IPS DF 19.7 (cell line): ENCODE results near the gene RCAN1.
"Not testable (repeated sequence)": the region's sequence is repeated elsewhere in the genome, so short reads cannot be mapped to it uniquely, and the experiment has no call there.

Experiments used
- DNase-seq: peaks from one replicate; pipeline ENCODE4 v3.0.0-alpha.2; 2013; ENCODE audit warnings: low read depth, low spot score

Gene RCAN1

DNA sequence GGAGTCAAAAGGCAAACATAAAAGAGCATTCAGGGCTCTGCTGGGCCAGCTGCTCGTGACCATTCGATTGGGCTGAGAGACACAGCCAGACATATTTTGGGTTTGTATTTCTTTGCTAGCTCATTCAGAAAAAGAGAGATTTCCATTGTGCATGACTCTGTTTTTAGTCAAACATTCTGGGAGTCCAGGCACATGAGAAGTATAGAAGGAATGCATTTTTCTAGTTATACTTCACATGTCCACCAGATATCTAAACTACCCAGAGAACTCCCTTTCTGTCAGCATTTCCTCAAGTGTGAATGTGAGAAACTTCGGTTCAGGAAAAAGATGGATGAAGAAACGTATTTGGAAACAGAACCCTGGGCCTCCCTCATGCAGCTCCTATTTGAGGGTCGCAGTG is 96.6 kb downstream of the RCAN1 start:
- no peak for DNase-seq

DNA sequence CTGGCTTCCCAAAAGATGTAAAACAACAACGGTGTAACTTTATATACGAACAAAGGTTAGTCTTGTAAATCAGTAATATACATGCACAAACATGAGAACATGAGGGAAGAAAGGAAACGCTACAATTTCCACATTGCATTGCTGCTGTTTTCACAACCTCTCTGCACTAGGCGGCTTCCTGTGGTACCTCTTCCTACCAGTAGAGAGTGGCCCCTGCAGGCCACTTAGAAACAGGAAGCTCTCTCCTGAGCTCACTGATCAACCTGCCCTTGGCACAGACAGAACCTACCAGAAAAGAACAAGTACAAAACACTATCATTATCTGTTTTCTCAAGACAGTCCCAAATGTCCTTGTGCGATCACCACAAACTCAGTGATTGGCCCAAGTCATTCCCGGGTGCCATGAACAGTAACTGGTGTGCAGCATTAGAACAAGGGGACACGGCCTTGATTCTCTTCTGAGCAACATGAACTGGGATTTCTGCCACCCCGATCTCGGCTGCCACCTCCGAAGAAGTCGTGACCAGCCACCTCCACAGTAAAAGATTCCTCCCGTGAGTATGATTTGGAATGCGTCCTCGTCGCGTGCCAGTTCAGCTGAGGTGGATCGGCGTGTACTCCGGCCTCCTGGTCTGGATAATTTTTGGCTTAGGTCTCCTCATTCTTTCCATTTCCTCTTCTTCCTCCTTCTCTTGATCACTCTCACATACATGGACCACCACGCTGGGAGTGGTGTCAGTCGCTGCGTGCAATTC is 97.2 kb downstream of the RCAN1 start:
- no peak for DNase-seq

DNA sequence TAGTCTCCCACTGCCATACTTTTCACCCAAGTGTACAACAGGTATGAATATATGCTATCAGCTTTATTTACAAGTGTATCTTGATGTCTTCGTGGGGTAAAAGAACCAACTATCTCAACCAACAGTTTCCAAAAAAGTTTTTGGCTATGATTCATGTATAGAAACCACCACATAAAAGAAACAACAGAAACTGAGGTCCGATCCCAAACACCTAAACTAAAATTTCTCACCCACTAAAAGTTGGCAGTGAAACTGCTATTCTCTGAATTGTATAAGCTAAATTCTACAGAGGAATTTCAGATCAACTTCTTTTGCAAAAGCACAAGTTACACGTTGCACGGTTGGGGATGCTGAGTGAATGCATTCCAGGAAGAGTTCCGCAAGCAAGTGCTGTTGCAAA is 97.9 kb downstream of the RCAN1 start:
- DNase-seq = no peak

DNA sequence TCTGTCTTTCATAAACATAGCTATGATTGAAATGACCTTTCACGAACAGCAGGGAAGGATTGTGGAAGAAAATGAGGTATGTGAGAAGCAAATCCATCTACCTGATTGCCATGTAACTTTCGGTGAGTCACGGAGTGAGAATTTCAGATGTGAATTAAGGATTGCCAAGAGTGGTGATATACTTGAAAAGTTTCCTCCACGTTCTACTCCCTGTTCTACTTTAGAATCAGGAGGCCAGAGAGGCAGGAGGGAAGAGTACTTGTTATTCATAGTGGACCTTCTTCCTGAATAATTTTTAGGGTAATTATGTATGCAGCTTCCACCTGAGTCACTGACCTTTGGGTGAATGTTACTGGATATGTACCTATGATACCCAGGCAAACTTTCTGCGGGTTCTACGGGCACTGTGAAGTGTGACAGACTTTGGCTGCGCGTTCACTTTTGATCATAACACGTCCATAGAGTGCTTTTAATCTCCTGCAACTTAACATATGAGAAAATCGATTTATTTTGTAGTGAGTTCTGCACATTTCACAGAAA is 100.3 kb downstream of the RCAN1 start:
- no peak for DNase-seq

DNA sequence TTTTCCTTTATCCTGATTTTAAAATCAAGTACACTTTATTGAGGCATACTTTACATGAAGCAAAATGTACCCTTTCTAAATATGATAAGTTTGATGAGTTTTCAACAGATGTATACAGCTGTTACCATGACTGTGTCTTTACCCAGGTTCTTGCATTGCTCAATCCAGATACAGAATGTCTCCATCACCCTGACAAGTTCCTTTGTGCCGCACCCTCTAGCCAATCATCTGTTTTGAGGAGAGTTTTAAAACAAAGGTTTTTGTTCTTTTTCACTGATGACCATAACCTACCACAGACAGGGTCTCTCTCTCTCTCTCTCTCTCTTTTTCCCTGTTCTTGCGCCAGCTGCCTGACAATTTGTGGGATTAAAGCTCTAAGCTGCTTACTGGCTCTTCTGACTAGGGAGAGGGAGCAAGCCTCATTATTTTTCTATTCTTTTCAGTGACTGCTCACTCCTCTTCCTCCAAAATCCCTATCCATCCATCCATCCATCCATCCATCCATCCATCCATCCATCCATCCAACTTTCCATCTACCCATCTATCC is 101.7 kb downstream of the RCAN1 start:
- no peak for DNase-seq

DNA sequence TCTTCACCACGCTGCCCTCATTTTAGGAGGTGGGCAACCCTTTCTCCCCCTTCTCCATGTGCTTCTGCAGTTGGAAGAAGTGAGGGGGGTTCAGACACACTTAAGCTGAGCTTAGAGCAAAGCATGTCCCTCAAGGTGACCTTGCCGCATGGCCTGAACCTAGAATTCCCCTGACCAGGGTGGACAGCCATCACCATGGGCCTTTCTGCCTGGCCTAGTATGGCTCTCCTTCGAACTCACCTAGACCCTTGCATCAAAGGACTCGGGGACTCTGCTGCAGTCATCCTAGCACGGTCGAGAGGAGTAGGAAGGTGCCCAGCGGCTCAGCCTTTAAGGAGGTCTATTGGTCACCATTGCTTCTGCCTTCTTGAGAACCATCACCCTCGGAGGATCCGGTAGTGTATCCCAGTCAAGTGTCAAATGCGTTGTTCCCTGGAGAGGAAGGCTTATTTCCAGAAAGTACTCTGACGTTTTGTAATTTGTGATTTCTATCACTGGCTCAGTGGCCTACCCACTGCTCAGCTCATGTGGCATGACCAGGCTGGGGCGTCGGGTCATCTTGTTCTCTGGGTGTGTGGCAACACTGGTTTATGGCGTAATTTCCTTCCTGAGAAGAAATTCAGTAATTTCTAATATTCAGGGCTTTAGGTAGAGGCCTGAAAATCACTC is 103.0 kb downstream of the RCAN1 start, which contains the start of gene KCNE1:
KCNE1 (minus strand) TSS at position 424 of the 669 bp plus-strand sequence. CDS start 62,576 bp downstream, outside the sequence.
- no peak for DNase-seq

DNA sequence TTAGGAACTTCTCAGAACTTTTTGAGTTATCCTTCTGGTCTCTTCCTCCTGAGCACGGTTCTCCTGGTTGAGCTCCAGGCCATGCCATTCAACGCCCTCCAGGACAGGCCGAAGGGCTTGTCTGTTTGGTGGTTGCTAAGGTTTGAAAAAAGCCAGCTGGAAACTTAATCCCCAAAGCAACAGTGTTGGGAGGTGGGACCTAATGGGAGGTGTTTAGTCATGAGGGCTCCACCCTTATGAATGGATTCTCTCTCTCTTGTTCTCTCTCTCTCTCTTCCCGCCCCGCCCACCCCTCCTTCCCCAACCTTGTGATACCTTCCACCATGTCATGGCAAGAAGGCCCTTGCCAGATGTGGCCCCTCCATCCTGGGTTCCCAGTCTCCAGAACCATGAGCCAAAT is 103.7 kb downstream of the RCAN1 start:
- no peak for DNase-seq

DNA sequence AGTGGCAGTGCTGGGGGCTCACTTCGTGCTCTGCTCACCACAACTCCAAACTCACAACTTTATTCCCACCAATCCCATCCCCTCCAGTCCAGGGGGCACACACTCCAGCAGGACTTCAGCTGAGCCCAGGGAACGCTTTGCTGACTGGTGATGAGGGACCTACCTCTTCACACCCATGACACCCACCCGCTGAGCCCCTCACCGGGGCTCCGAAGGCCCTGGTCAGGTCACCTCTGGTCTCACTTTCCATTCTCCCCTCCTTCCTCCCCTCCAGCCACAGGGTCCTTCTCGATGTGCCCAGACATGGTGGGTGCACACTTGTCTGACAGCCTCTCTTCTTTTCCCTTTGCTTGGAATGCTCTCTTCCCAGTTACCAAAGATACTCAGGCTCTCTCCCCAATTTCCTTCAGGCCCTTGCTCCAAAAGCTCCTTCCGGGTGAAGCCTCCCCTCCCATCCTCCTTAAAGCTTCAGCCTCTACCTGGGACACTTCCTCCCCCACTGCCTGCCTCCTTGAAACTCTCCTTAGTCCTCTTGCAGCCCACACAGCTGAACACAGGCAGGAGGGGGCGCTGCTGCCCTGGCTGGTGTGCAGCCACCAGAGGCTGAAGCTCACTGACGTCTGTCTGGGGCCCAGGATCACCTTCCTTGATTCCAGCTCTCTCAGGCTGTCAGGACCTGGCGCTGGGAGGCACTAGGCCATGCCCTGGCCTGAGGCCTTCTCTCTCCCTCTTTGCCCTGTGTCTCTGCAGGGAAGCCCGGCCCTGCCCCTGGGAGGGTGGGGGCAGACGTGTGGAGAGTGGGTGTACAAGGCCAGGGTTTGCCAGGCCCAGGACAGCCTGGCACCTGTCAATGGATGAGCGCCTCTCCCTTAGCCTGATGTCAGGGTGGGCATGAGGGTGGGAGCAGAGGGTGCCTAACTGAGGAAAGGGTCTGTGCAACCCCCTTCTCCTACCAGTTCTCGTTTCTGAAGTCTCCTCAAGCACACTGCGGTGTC is 104.5 kb downstream of the RCAN1 start:
- no peak for DNase-seq

DNA sequence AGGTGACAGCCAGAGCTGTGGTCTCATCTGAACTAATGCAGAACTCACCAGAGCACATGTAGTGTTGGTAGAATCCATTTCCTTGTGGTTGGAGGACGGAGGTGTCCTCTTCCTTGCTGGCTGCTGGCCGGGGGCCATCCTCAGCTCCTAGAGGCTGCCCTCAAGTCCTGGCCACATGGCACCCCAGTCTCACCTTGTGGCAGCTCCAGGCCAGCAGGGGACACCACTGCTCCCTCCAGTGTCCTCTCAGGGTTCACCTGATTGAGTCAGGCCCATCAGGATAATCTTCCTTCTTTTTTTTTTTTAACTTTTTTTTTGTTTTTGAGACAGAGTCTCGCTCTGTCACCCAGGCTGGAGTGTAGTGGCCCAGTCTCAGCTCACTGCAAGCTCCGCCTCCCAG is 105.8 kb downstream of the RCAN1 start:
- DNase-seq = no peak

DNA sequence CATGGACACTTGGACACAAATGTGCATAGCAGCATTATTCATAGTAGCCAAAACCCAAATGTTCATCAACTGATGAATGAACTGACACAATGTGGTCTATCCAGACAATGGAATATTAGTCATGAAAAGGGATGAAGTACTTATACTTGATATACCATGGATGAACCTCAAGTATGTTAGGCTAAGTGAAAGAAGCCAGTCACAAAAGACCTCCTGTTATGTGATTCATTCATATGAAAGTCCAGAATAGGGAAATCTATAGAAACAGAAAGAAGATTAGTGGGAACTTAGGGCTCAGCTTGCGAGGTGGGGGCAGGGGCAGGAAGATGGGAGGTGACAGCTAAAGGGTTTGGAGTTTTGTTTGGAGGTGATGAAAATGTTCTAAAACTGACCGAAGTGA is 110.3 kb downstream of the RCAN1 start:
- no peak for DNase-seq

DNA sequence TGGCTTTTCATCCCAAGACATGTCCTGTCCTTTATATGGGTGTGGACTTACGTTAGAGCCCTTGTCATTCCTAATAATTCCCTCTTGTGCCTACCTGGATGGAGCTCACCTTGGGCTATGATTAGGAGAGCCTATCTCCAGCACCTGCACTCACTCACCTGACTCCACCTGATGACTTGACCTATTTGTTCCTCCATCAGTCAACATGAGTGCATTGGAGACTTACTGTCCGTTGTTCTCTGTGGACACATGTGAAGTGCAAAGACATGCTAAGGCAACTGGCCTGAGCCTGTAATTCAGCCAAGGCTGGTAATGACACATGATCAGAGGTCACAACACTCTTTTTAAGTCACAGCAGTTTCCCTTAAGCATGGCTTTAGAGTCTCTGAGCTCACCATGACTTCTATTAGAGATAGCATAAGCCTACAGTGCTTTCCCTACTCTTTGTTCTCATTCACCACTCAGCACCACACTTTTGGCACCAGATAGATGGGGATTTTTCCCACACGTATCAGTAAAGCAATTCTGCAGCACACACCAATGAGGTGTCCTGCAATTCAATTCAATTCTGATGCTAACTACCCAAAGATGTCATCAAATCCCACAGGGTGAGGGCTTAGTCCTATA is 112.3 kb downstream of the RCAN1 start:
- DNase-seq = no peak

DNA sequence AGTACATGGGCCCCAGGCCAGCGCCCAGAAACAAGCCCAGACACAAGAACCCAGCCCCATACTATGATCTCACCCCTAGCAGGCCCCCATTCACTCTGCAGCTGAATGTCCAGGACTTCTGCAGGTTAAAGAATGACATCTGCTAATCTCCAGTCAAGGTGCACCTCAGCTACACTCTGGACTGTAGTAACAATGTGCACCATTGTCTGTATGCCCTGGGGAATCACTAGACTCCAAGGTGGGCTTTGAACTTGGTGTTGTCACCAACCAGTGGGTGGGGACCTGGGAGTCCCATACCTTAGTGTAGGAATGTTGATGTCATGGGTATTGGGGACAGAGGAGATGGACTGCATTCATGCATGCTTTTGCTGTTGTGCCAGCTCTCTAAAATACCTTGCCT is 113.2 kb downstream of the RCAN1 start:
- no peak for DNase-seq

DNA sequence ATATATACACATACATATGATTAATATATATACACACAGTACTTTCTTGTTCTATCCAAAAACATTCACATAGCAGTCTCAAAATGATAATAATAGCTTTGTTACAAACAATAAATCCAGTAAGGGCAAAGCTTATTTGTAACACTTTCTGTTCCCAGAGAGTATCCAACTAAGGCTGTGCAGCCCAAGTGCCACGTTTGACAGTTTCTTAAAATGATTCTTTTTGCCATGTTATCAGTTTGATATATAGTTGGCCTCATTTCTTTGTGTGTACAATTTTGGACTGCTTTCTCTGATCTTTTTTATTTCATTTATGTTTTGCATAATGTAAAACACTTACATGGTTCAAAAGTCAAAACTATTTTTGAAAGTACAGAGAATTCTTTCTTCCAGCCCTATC is 114.7 kb downstream of the RCAN1 start:
- no peak for DNase-seq

DNA sequence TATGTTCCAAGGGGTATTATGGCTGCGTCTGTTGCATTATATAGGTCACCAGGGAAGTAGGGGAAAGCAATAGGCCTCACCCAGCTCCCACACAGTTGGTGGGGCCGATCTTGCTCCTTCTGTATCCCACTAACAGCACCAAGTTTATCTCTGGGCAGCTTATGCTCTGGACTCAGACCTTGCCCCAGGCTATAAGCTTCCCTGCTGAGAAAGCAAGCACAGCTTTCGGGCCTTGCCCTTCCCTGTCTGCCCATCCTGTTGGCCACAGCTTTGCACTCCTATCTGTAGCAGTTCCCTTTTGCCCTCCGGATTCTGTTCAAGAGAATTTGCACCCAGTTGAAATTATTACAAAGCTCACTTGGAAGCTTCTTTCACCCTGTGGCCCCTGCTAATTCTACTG is 115.8 kb downstream of the RCAN1 start:
- DNase-seq = no peak

DNA sequence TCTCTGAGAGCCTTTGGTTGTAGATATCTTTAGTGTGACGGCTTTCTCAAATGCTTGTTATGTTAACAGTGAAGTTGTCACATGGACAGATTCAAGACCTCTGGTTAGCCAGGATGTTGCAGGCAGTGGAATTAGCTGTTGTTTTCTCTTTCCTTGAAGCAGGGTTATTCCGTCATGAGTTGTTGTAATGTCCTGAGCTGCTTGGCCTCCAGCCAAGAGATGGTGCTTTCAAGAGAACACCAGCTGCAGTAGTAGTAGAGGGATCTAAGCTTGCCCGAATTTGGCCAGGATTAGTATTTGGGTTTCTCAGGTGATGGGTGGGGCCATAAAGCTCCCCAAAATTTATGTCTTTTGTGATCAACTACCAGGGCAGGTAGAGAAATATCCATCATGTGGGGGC is 116.3 kb downstream of the RCAN1 start:
- no peak for DNase-seq

DNA sequence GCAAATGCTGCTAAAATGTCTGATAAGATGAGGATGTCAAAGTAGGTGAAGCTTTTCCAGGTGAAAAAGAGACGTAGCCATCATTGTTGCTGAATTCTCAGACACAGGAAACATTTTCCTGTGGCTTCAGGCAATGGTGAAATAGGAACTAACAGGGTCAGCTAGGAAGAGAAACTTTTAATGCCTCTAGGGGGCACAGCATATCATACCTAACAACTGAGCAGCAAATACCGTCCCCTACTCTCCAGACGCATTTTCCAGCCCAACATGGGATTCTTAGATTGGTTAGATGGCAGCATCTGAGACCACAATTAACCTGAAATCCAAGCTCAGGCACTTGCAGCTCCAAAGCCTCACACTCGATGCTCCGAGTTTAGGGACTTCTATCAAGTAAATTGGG is 131.1 kb downstream of the RCAN1 start:
- not testable (repeated sequence) for DNase-seq

DNA sequence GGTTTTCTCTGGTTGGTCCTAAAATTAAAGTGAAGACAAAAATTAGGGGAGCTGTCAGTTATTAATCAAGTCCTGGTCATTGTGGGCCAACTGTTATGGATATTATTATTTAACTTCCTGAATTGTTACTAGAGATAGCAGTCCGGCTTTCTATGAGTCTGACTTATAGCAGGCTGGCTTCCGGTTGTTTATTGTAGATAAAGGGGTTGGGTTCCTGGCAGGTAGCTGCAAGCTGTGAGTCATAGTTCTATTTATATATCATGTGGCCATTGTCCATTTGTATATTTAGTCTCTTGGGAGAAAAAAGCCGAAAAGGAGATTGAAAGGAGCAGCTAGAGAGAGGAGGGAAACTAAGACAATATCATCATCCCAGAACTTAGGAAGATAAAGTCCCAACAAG is 131.5 kb downstream of the RCAN1 start:
- not testable (repeated sequence) for DNase-seq

DNA sequence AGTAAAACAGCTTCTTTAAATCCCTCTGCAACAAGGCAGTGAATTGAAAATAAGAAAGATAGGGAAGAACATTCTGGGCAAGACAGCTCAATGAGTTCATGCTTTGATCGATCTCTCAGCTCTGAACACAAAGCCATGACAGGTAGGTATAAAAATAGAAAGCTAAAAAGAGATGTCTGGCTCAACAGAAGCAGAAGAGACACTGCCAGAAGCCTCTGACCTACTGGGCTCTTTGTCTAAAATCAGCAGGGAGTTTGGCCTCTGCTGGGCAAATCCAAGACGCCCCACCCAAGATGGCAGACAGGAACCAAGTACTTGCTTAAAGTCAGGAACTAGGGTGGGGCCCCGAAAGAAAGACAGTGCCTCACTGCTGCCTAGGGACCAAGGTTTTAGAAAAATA is 147.6 kb downstream of the RCAN1 start:
- DNase-seq = not testable (repeated sequence)
